ENCODE data around the gene C14orf93.

- TF ChIP-seq FOXK2 (IDR thresholded peaks at IDR 0.05) (no peak), SUZ12 (IDR thresholded peaks at IDR 0.05) (no peak), FOXM1 (IDR thresholded peaks at IDR 0.05; ENCODE audit: borderline replicate concordance) (no peak), SP1 (IDR thresholded peaks at IDR 0.05) (no peak), BHLHE40 (IDR thresholded peaks at IDR 0.05; ENCODE audit: borderline replicate concordance) (no peak), HDGF (IDR thresholded peaks at IDR 0.05; ENCODE audit: borderline replicate concordance) (no peak), ELF4 (IDR thresholded peaks at IDR 0.05) (no peak), PKNOX1 (IDR thresholded peaks at IDR 0.05) (no peak), TARDBP (IDR thresholded peaks at IDR 0.05) (no peak), ARNT (IDR thresholded peaks at IDR 0.05) (no peak), FOXA1 (IDR thresholded peaks at IDR 0.05) (no peak), LEF1 (IDR thresholded peaks at IDR 0.05; ENCODE audit: borderline replicate concordance) (no peak)
Measured at GRCh38 chr14:22945642-22946041, 64.3 kb downstream of the C14orf93 start.
